Measurements from ENCODE around the gene HCN3. TPM values are rescaled to one million over a fixed set of nuclear protein-coding genes. Genes with fewer than 3 reads are reported as not detected.

Gene HCN3
- total RNA-seq, 1 donor from 2014 or later, result 7.3 TPM

GRCh38 chr1:155261493-155261851 lies 15.8 kb upstream of the HCN3 start:
- DNase-seq (ENCODE audit: low spot score), result no peak
- no peaks in the 10 kb centered on the region for H3K9me3 Mint-ChIP-seq (ENCODE audit: unreplicated experiment)
- peaks cover 11% of the 10 kb centered on the region for H3K27me3 Mint-ChIP-seq (ENCODE audit: unreplicated experiment)
- H3K36me3 Mint-ChIP-seq (ENCODE audit: low read depth, unreplicated experiment), result peaks cover 56% of the 10 kb centered on the region
- H3K4me1 Mint-ChIP-seq (ENCODE audit: unreplicated experiment), result peaks cover 23% of the 10 kb centered on the region
- peak overlapping the region; percentile 95 for H3K4me3 Mint-ChIP-seq (ENCODE audit: unreplicated experiment)
- H3K27ac Mint-ChIP-seq (ENCODE audit: unreplicated experiment), result peak overlapping the region; percentile 80
- TF ChIP-seq CTCF (IDR thresholded peaks at IDR 0.05; ENCODE audit: unreplicated experiment), result peak; percentile 20

- TF ChIP-seq CTCF (IDR thresholded peaks at IDR 0.05; ENCODE audit: unreplicated experiment), result no peak
- H3K27me3 Mint-ChIP-seq (ENCODE audit: unreplicated experiment), result peaks cover 9% of the 10 kb centered on the region
- H3K4me3 Mint-ChIP-seq (ENCODE audit: unreplicated experiment), result peak within 1 kb of the TSS; percentile 95
- no peaks in the 10 kb centered on the region for H3K9me3 Mint-ChIP-seq (ENCODE audit: unreplicated experiment)
- peaks cover 56% of the 10 kb centered on the region for H3K36me3 Mint-ChIP-seq (ENCODE audit: low read depth, unreplicated experiment)
- peak within 1 kb of the TSS; percentile 80 for H3K27ac Mint-ChIP-seq (ENCODE audit: unreplicated experiment)
- DNase-seq (ENCODE audit: low spot score), result peak; percentile 85
- H3K4me1 Mint-ChIP-seq (ENCODE audit: unreplicated experiment), result peaks cover 17% of the 10 kb centered on the region
Observed at GRCh38 chr1:155261852-155262673, 15.2 kb upstream of the HCN3 start, which contains the start of gene SCAMP3. SCAMP3 (minus strand) TSS chr1:155262360; CDS start chr1:155262151, 209 bp downstream.

GRCh38 chr1:155263067-155263466 lies 14.2 kb upstream of the HCN3 start:
- Mint-ChIP-seq H3K9me3 (ENCODE audit: unreplicated experiment) (no peaks in the 10 kb centered on the region), H3K36me3 (ENCODE audit: low read depth, unreplicated experiment) (peaks cover 58% of the 10 kb centered on the region), H3K27me3 (ENCODE audit: unreplicated experiment) (peaks cover 8% of the 10 kb centered on the region), H3K27ac (ENCODE audit: unreplicated experiment) (peak overlapping the region; percentile 50), H3K4me1 (ENCODE audit: unreplicated experiment) (peaks cover 17% of the 10 kb centered on the region), H3K4me3 (ENCODE audit: unreplicated experiment) (peak overlapping the region; percentile 95)
- TF ChIP-seq CTCF (IDR thresholded peaks at IDR 0.05; ENCODE audit: unreplicated experiment), result no peak
- no peak for DNase-seq (ENCODE audit: low spot score)

GRCh38 chr1:155266553-155266952 lies 10.7 kb upstream of the HCN3 start:
- TF ChIP-seq CTCF (IDR thresholded peaks at IDR 0.05; ENCODE audit: unreplicated experiment), result no peak
- no peak for DNase-seq (ENCODE audit: low spot score)
- Mint-ChIP-seq H3K9me3 (ENCODE audit: unreplicated experiment) (no peaks in the 10 kb centered on the region), H3K36me3 (ENCODE audit: low read depth, unreplicated experiment) (peaks cover 69% of the 10 kb centered on the region), H3K4me3 (ENCODE audit: unreplicated experiment) (peak overlapping the region; percentile 49), H3K27me3 (ENCODE audit: unreplicated experiment) (peaks cover 8% of the 10 kb centered on the region), H3K4me1 (ENCODE audit: unreplicated experiment) (peaks cover 8% of the 10 kb centered on the region), H3K27ac (ENCODE audit: unreplicated experiment) (no peak overlapping the region)

- H3K36me3 Mint-ChIP-seq (ENCODE audit: low read depth, unreplicated experiment), result peaks cover 69% of the 10 kb centered on the region
- no peak for TF ChIP-seq CTCF (IDR thresholded peaks at IDR 0.05; ENCODE audit: unreplicated experiment)
Observed at GRCh38 chr1:155267373-155267772, 9.9 kb upstream of the HCN3 start.

More at GRCh38 chr1:155267373-155267772, 9.9 kb upstream of the HCN3 start:
- H3K4me3 Mint-ChIP-seq (ENCODE audit: unreplicated experiment), result peak overlapping the region; percentile 60
- no peak overlapping the region for H3K27ac Mint-ChIP-seq (ENCODE audit: unreplicated experiment)
- peaks cover 8% of the 10 kb centered on the region for H3K4me1 Mint-ChIP-seq (ENCODE audit: unreplicated experiment)
- DNase-seq (ENCODE audit: low spot score), result no peak
- H3K9me3 Mint-ChIP-seq (ENCODE audit: unreplicated experiment), result no peaks in the 10 kb centered on the region
- peaks cover 3% of the 10 kb centered on the region for H3K27me3 Mint-ChIP-seq (ENCODE audit: unreplicated experiment)
